Neural cell (in vitro differentiated cells): ENCODE measurements around the gene CPA1. TPM values are rescaled to one million over a fixed set of nuclear protein-coding genes. Genes with fewer than 3 reads are reported as not detected.
A peak's percentile ranks its signal among the peaks of the same experiment; 100 is the strongest.

Source experiments
- H2AFZ ChIP-seq: fragments of 200-600, 300-800 bp; sonication (generic), shearing (Covaris generic); 2 replicates; pipeline ENCODE4 v1.6.0; 2014; ENCODE audit warnings: low read depth, mild to moderate bottlenecking, antibody characterized with exemption, low read length, moderate library complexity
- H3F3A ChIP-seq: fragments of 200-600 bp; shearing (Covaris generic); 2 replicates; pipeline ENCODE4 v1.6.1; 2016; ENCODE audit warnings: mild to moderate bottlenecking, moderate library complexity, mixed read lengths, antibody characterized with exemption, low read length; ENCODE audit not compliant: insufficient read depth, poor library complexity, severe bottlenecking
- H3K27ac ChIP-seq: fragments of 200-600, 300-800 bp; sonication (generic), shearing (Covaris generic); 2 replicates; pipeline ENCODE4 v1.5.1; 2014; ENCODE audit warnings: mild to moderate bottlenecking, low read length, moderate library complexity
- H3K27me3 ChIP-seq: fragments of 300-800, 200-600 bp; sonication (generic), shearing (Covaris generic); 2 replicates; pipeline ENCODE4 v1.6.0; 2014; ENCODE audit warnings: mild to moderate bottlenecking, low read depth, low read length, moderate library complexity; ENCODE audit not compliant: insufficient read depth
- H3K36me3 ChIP-seq: fragments of 300-800, 200-600 bp; sonication (generic), shearing (Covaris generic); 2 replicates; pipeline ENCODE4 v1.5.1; 2014; ENCODE audit warnings: mild to moderate bottlenecking, antibody characterized with exemption, low read length, moderate library complexity; ENCODE audit not compliant: insufficient read depth
- H3K4me2 ChIP-seq: fragments of 300-800, 200-600 bp; sonication (generic), shearing (Covaris generic); 2 replicates; pipeline ENCODE4 v1.6.0; 2014; ENCODE audit warnings: mild to moderate bottlenecking, low read length
- H3K4me3 ChIP-seq: fragments of 300-800, 200-600 bp; sonication (generic), shearing (Covaris generic); 2 replicates; pipeline ENCODE4 v1.5.1; 2014; ENCODE audit warnings: mild to moderate bottlenecking, low read length, moderate library complexity
- H3K79me2 ChIP-seq: fragments of 200-600 bp; shearing (Covaris generic); replicated peaks from 2 replicates; pipeline ENCODE4 v1.6.0; 2014; ENCODE audit warnings: mild to moderate bottlenecking, low read length, moderate library complexity; ENCODE audit not compliant: insufficient read depth
- H3K9ac ChIP-seq: fragments of 300-800, 200-600 bp; sonication (generic), shearing (Covaris generic); 2 replicates; pipeline ENCODE4 v1.6.1; 2016; ENCODE audit warnings: mild to moderate bottlenecking, low read length, mixed read lengths
- H3K9me2 ChIP-seq: fragments of 200-600 bp; shearing (Covaris generic); 2 replicates; pipeline ENCODE4 v1.6.1; 2016; ENCODE audit warnings: mild to moderate bottlenecking, low read length, mixed read lengths; ENCODE audit not compliant: insufficient read depth
- H3K9me3 ChIP-seq: fragments of 200-600, 300-800 bp; sonication (generic), shearing (Covaris generic); 2 replicates; pipeline ENCODE4 v1.6.1; 2016; ENCODE audit warnings: mild to moderate bottlenecking, mixed run types, low read length, moderate library complexity, mixed read lengths
- H4K20me1 ChIP-seq: fragments of 200-600 bp; shearing (Covaris generic); 2 replicates; pipeline ENCODE4 v1.6.1; 2016; ENCODE audit warnings: mild to moderate bottlenecking, mixed run types; ENCODE audit not compliant: insufficient read depth
- EP300 ChIP-seq: fragments of 450-650 bp; conservative IDR thresholded peaks from 2 replicates; pipeline ENCODE4 v1.6.1; 2014; ENCODE audit warnings: antibody characterized with exemption, mild to moderate bottlenecking, moderate library complexity; ENCODE audit not compliant: poor library complexity, severe bottlenecking
- EZH2 ChIP-seq: fragments of 200-600, 300-800 bp; shearing (Covaris generic), sonication (generic); IDR thresholded peaks from 2 replicates; pipeline ENCODE4 v1.6.1; 2014; ENCODE audit warnings: antibody characterized with exemption, low read length, borderline replicate concordance, mild to moderate bottlenecking; ENCODE audit not compliant: insufficient read depth, poor library complexity, severe bottlenecking
- MXI1 ChIP-seq: fragments of 450-650 bp; conservative IDR thresholded peaks from 2 replicates; pipeline ENCODE4 v1.6.1; 2014; ENCODE audit warnings: antibody characterized with exemption, mild to moderate bottlenecking; ENCODE audit not compliant: poor library complexity, severe bottlenecking
- POLR2AphosphoS5 ChIP-seq: IDR thresholded peaks from 2 replicates; pipeline ENCODE4 v1.6.1; 2012
- RAD21 ChIP-seq: fragments of 450-650 bp; conservative IDR thresholded peaks from 2 replicates; pipeline ENCODE4 v1.6.1; 2014; ENCODE audit warnings: antibody characterized with exemption, mild to moderate bottlenecking, moderate library complexity
- SMC3 ChIP-seq: fragments of 450-650 bp; conservative IDR thresholded peaks from 2 replicates; pipeline ENCODE4 v1.6.1; 2014; ENCODE audit warnings: antibody characterized with exemption, mild to moderate bottlenecking, moderate library complexity; ENCODE audit not compliant: poor library complexity
- TAF1 ChIP-seq: IDR thresholded peaks from 2 replicates; pipeline ENCODE4 v1.6.1; 2012; ENCODE audit warnings: low read depth
- polyA plus RNA-seq: library from polyadenylated mRNA; depleted of rRNA; stranded (reverse); fragments of >200 nt; gene quantifications from 2 replicates; pipeline ENCODE4 v1.2.3, GENCODE V29; 2014
- TF ChIP-seq, protein P1 (sequence below): IDR thresholded peaks from 2 replicates; pipeline ENCODE4 v1.6.1; 2012; ENCODE audit warnings: borderline replicate concordance
- TF ChIP-seq, protein P2 (sequence below): fragments of 450-650 bp; IDR thresholded peaks from 2 replicates; pipeline ENCODE4 v1.5.1; 2014; ENCODE audit warnings: antibody characterized with exemption, mild to moderate bottlenecking, moderate library complexity; ENCODE audit not compliant: poor library complexity, severe bottlenecking

The CPA1 gene
- polyA plus RNA-seq, 1 donor from 2014 or later = not detected

DNA sequence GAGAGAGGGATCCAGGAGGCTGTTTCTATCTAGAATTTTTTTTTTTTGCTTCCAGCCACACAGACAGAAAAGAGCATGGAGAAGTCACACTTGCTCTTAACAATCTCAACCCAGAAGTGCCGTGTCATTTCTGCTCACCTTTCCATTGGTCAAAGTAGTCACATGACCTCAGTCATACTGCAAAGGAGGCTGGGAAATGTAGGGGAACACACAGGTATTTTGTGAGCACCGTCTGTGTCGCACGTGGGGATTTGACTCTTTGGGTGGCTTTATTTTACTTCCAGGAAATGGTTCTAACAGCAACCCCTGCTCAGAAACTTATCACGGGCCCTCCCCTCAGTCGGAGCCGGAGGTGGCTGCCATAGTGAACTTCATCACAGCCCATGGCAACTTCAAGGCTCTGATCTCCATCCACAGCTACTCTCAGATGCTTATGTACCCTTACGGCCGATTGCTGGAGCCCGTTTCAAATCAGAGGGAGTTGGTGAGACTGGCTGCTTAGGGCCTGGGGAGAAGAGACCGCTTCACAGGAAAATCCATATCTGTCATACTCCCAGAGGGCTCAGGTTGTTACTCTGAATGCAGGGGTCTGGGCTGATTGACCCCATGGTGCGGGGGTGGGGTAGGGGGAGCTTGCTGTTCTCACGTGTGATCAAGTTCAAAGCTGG lies 13.1 kb upstream of the CPA1 start:
- Histone ChIP-seq H2AFZ (no peak overlapping the region), H3K79me2 (no peaks in the 10 kb centered on the region), H4K20me1 (no peaks in the 10 kb centered on the region), H3F3A (peaks cover 6% of the 10 kb centered on the region), H3K27ac (peak overlapping the region; percentile 95), H3K4me2 (no peak overlapping the region), H3K4me3 (no peak overlapping the region), H3K36me3 (no peaks in the 10 kb centered on the region), H3K9me2 (no peaks in the 10 kb centered on the region), H3K27me3 (no peaks in the 10 kb centered on the region), H3K9me3 (no peaks in the 10 kb centered on the region), H3K9ac (peak overlapping the region; percentile 67)
- TF ChIP-seq, protein P1, sequence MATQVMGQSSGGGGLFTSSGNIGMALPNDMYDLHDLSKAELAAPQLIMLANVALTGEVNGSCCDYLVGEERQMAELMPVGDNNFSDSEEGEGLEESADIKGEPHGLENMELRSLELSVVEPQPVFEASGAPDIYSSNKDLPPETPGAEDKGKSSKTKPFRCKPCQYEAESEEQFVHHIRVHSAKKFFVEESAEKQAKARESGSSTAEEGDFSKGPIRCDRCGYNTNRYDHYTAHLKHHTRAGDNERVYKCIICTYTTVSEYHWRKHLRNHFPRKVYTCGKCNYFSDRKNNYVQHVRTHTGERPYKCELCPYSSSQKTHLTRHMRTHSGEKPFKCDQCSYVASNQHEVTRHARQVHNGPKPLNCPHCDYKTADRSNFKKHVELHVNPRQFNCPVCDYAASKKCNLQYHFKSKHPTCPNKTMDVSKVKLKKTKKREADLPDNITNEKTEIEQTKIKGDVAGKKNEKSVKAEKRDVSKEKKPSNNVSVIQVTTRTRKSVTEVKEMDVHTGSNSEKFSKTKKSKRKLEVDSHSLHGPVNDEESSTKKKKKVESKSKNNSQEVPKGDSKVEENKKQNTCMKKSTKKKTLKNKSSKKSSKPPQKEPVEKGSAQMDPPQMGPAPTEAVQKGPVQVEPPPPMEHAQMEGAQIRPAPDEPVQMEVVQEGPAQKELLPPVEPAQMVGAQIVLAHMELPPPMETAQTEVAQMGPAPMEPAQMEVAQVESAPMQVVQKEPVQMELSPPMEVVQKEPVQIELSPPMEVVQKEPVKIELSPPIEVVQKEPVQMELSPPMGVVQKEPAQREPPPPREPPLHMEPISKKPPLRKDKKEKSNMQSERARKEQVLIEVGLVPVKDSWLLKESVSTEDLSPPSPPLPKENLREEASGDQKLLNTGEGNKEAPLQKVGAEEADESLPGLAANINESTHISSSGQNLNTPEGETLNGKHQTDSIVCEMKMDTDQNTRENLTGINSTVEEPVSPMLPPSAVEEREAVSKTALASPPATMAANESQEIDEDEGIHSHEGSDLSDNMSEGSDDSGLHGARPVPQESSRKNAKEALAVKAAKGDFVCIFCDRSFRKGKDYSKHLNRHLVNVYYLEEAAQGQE = no peak
- TF ChIP-seq POLR2AphosphoS5 = no peak
- TF ChIP-seq, protein P2, sequence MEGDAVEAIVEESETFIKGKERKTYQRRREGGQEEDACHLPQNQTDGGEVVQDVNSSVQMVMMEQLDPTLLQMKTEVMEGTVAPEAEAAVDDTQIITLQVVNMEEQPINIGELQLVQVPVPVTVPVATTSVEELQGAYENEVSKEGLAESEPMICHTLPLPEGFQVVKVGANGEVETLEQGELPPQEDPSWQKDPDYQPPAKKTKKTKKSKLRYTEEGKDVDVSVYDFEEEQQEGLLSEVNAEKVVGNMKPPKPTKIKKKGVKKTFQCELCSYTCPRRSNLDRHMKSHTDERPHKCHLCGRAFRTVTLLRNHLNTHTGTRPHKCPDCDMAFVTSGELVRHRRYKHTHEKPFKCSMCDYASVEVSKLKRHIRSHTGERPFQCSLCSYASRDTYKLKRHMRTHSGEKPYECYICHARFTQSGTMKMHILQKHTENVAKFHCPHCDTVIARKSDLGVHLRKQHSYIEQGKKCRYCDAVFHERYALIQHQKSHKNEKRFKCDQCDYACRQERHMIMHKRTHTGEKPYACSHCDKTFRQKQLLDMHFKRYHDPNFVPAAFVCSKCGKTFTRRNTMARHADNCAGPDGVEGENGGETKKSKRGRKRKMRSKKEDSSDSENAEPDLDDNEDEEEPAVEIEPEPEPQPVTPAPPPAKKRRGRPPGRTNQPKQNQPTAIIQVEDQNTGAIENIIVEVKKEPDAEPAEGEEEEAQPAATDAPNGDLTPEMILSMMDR = no peak
- no peak for TF ChIP-seq MXI1
- TF ChIP-seq TAF1 = no peak
- no peak for TF ChIP-seq EZH2
- no peak for TF ChIP-seq RAD21
- TF ChIP-seq SMC3 = no peak
- no peak for TF ChIP-seq EP300

DNA sequence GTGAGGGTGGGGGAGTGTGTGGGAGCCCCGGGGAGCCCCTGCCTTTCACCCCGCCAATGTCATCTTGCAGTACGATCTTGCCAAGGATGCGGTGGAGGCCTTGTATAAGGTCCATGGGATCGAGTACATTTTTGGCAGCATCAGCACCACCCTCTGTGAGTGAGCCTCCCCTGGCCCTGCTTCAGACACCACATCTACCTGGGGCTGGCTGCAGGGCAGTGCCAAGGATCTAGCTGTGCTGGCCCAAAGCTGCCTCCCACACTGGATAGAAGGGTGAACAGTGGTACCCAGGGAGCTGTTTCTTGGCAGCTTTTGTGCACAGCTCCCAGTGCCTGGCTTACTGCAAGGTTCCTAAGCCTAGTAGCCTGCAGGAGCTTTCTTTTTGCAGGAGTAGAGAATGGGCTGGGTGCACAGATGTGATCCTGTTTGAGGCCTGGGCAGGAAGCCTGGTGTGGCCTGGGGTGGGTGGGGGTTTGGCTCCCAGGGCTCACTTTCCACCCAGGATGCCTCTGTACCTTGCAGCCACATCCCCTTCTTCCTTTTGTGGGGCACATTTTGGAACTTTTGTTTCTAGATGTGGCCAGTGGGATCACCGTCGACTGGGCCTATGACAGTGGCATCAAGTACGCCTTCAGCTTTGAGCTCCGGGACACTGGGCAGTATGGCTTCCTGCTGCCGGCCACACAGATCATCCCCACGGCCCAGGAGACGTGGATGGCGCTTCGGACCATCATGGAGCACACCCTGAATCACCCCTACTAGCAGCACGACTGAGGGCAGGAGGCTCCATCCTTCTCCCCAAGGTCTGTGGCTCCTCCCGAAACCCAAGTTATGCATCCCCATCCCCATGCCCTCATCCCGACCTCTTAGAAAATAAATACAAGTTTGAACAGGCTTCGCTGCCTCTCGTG lies 12.2 kb upstream of the CPA1 start:
- Histone ChIP-seq H3K4me3 (no peak overlapping the region), H3K4me2 (no peak overlapping the region), H2AFZ (no peak overlapping the region), H3K27me3 (no peaks in the 10 kb centered on the region), H3F3A (peaks cover 6% of the 10 kb centered on the region), H3K9ac (peak overlapping the region; percentile 5), H4K20me1 (no peaks in the 10 kb centered on the region), H3K79me2 (no peaks in the 10 kb centered on the region), H3K27ac (no peak overlapping the region), H3K36me3 (no peaks in the 10 kb centered on the region), H3K9me2 (no peaks in the 10 kb centered on the region), H3K9me3 (no peaks in the 10 kb centered on the region)
- TF ChIP-seq TAF1 = no peak
- no peak for TF ChIP-seq POLR2AphosphoS5
- TF ChIP-seq, protein P2 = no peak
- no peak for TF ChIP-seq EP300
- TF ChIP-seq EZH2 = no peak
